ENCODE results near the gene CNTLN. TPM values are rescaled to one million over a fixed set of nuclear protein-coding genes. Genes with fewer than 3 reads are reported as not detected.
"Not testable (repeated sequence)": the region's sequence is repeated elsewhere in the genome, so short reads cannot be mapped to it uniquely, and the experiment has no call there.

The CNTLN gene
- total RNA-seq, 2 donors from 2014 or later = 2.3 to 2.9 TPM

- ATAC-seq (no peak), DNase-seq (ENCODE audit: low spot score) (no peak)
- H3K4me1 Mint-ChIP-seq (ENCODE audit: low read depth in 2 of 2) = no peaks in the 10 kb centered on the region
- H3K4me3 Mint-ChIP-seq = no peak overlapping the region
- no peak overlapping the region for H3K27ac Mint-ChIP-seq
- H3K36me3 Mint-ChIP-seq = peaks cover 18% of the 10 kb centered on the region
- H3K27me3 Mint-ChIP-seq = no peaks in the 10 kb centered on the region
- peaks cover 22% of the 10 kb centered on the region for H3K9me3 Mint-ChIP-seq
Measured at GRCh38 chr9:17293685-17294084, 158.8 kb downstream of the CNTLN start.

- ATAC-seq (no peak), DNase-seq (ENCODE audit: low spot score) (no peak)
- Mint-ChIP-seq H3K4me3 (no peak overlapping the region), H3K27ac (no peak overlapping the region), H3K27me3 (no peaks in the 10 kb centered on the region), H3K4me1 (ENCODE audit: low read depth in 2 of 2) (no peaks in the 10 kb centered on the region), H3K9me3 (peaks cover 22% of the 10 kb centered on the region), H3K36me3 (peaks cover 18% of the 10 kb centered on the region)
Measured at GRCh38 chr9:17294822-17295624, 160.2 kb downstream of the CNTLN start.

DNA sequence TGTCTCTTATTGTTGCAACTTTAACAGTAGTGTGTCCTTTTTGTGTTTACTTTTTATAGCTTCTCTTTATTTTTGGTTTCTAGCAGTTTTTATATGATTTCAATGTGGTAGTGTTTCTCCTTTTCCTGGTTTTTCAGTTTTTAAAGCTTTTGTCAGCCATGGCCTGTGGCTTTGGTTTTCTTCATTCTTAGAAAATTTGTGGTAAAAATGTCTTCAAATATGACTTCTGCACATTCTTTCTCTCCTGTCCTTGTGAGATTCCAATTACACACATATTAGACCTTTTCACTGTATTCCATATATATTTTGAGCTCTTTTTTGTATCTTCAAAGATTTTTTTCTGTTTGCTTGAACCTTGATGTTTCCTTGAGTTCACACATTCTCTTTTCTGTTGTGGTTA, 180.5 kb downstream of the CNTLN start:
- H3K4me1 Mint-ChIP-seq (ENCODE audit: low read depth in 2 of 2) = no peaks in the 10 kb centered on the region

GRCh38 chr9:17318821-17319320, 184.0 kb downstream of the CNTLN start:
- no peaks in the 10 kb centered on the region for H3K27me3 Mint-ChIP-seq

More for the DNA sequence above, 180.5 kb downstream of the CNTLN start:
- ATAC-seq (no peak), DNase-seq (ENCODE audit: low spot score) (no peak)
- H3K9me3 Mint-ChIP-seq = peaks cover 6% of the 10 kb centered on the region
- no peaks in the 10 kb centered on the region for H3K36me3 Mint-ChIP-seq
- no peak overlapping the region for H3K27ac Mint-ChIP-seq
- H3K27me3 Mint-ChIP-seq = no peaks in the 10 kb centered on the region
- no peak overlapping the region for H3K4me3 Mint-ChIP-seq

DNA sequence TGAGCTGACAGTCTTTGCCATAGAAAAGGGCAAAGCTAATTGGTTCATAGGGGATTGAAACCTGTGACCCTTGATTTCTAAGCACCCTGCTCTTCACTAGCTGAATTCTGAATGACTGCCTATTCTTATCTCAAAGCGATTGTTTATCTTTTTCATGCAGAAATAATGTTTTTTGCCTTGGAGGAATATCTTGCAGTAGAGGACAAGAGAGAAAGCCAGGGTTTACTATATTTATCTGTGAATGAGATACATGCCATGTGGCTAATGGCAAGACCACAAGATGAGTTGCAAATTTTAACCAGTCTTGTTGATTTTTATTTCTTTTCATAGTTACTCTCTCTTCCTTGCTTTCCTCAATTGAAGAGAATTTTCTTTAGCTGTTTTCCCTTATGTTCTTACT, 185.0 kb downstream of the CNTLN start:
- Mint-ChIP-seq H3K27me3 (no peaks in the 10 kb centered on the region), H3K4me3 (no peak overlapping the region), H3K27ac (no peak overlapping the region), H3K4me1 (ENCODE audit: low read depth in 2 of 2) (no peaks in the 10 kb centered on the region), H3K36me3 (no peaks in the 10 kb centered on the region), H3K9me3 (no peaks in the 10 kb centered on the region)
- DNase-seq (ENCODE audit: low spot score) (no peak), ATAC-seq (no peak)

More at GRCh38 chr9:17318821-17319320, 184.0 kb downstream of the CNTLN start:
- no peaks in the 10 kb centered on the region for H3K36me3 Mint-ChIP-seq
- no peak for ATAC-seq
- no peak for DNase-seq (ENCODE audit: low spot score)
- H3K27ac Mint-ChIP-seq = no peak overlapping the region
- no peaks in the 10 kb centered on the region for H3K9me3 Mint-ChIP-seq
- H3K4me1 Mint-ChIP-seq (ENCODE audit: low read depth in 2 of 2) = no peaks in the 10 kb centered on the region
- no peak overlapping the region for H3K4me3 Mint-ChIP-seq

- H3K4me3 Mint-ChIP-seq = no peak overlapping the region
- H3K36me3 Mint-ChIP-seq = no peaks in the 10 kb centered on the region
- H3K27me3 Mint-ChIP-seq = no peaks in the 10 kb centered on the region
- ATAC-seq (no peak), DNase-seq (ENCODE audit: low spot score) (no peak)
- no peak overlapping the region for H3K27ac Mint-ChIP-seq
- no peaks in the 10 kb centered on the region for H3K4me1 Mint-ChIP-seq (ENCODE audit: low read depth in 2 of 2)
- H3K9me3 Mint-ChIP-seq = no peaks in the 10 kb centered on the region
Measured at GRCh38 chr9:17322882-17323864, 188.3 kb downstream of the CNTLN start.

GRCh38 chr9:17328331-17328730, 193.5 kb downstream of the CNTLN start:
- H3K9me3 Mint-ChIP-seq = no peaks in the 10 kb centered on the region
- no peak for ATAC-seq

DNA sequence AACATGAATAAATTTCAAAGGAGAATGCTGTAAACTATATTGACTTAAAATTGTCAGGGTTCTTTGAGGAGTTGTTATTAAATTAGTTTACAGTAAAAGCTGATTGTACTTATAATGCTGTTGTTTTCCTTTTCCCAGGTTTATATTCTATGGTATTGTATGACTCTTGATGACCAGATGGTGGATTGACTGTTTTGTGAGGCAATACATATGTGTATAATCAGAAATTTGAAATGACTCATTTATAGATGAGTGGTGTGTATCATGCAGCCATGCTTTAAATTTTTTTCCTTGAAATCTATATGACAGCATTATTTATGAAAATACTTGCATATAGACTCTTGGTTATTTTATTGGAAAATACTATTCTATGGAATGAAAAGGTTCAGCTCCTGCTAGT, 195.3 kb downstream of the CNTLN start:
- no peak overlapping the region for H3K4me3 Mint-ChIP-seq
- no peaks in the 10 kb centered on the region for H3K9me3 Mint-ChIP-seq
- H3K4me1 Mint-ChIP-seq (ENCODE audit: low read depth in 2 of 2) = no peaks in the 10 kb centered on the region
- no peak overlapping the region for H3K27ac Mint-ChIP-seq
- H3K27me3 Mint-ChIP-seq = no peaks in the 10 kb centered on the region
- DNase-seq (ENCODE audit: low spot score) = no peak
- ATAC-seq = no peak
- H3K36me3 Mint-ChIP-seq = no peaks in the 10 kb centered on the region

More at GRCh38 chr9:17328331-17328730, 193.5 kb downstream of the CNTLN start:
- no peaks in the 10 kb centered on the region for H3K27me3 Mint-ChIP-seq
- no peaks in the 10 kb centered on the region for H3K36me3 Mint-ChIP-seq
- no peak overlapping the region for H3K27ac Mint-ChIP-seq
- no peaks in the 10 kb centered on the region for H3K4me1 Mint-ChIP-seq (ENCODE audit: low read depth in 2 of 2)
- no peak for DNase-seq (ENCODE audit: low spot score)
- H3K4me3 Mint-ChIP-seq = no peak overlapping the region

GRCh38 chr9:17332115-17332514, 197.3 kb downstream of the CNTLN start:
- no peaks in the 10 kb centered on the region for H3K9me3 Mint-ChIP-seq
- ATAC-seq (no peak), DNase-seq (ENCODE audit: low spot score) (no peak)
- H3K27ac Mint-ChIP-seq = no peak overlapping the region
- no peaks in the 10 kb centered on the region for H3K27me3 Mint-ChIP-seq
- H3K4me3 Mint-ChIP-seq = no peak overlapping the region
- H3K36me3 Mint-ChIP-seq = no peaks in the 10 kb centered on the region
- no peaks in the 10 kb centered on the region for H3K4me1 Mint-ChIP-seq (ENCODE audit: low read depth in 2 of 2)

DNA sequence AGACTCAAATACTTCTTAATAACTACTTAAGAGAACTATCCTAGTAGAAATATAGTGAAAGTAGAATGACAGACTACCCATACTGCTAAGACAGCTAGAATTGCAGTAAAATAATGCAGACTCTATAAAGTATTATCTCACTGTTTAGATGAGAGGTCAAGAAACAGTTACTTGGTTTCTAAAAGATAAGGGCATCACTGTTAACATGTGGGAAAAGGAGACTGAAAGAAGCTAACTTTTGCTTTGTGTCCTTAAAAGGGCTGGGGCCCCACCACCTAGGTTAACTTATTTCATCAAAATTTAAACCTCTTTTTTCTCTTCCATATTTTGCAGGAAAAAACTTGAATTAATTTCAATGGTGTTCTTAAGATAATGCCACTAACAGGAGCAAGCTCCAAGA, 204.3 kb downstream of the CNTLN start:
- H3K27ac Mint-ChIP-seq = no peak overlapping the region
- no peaks in the 10 kb centered on the region for H3K4me1 Mint-ChIP-seq (ENCODE audit: low read depth in 2 of 2)
- no peak overlapping the region for H3K4me3 Mint-ChIP-seq
- no peak for DNase-seq (ENCODE audit: low spot score)
- no peaks in the 10 kb centered on the region for H3K27me3 Mint-ChIP-seq
- H3K9me3 Mint-ChIP-seq = peaks cover 3% of the 10 kb centered on the region
- no peak for ATAC-seq
- H3K36me3 Mint-ChIP-seq = no peaks in the 10 kb centered on the region

GRCh38 chr9:17342696-17343095, 207.9 kb downstream of the CNTLN start:
- Mint-ChIP-seq H3K9me3 (peaks cover 3% of the 10 kb centered on the region), H3K27me3 (no peaks in the 10 kb centered on the region), H3K4me1 (ENCODE audit: low read depth in 2 of 2) (no peaks in the 10 kb centered on the region), H3K4me3 (no peak overlapping the region), H3K36me3 (no peaks in the 10 kb centered on the region), H3K27ac (no peak overlapping the region)
- DNase-seq (ENCODE audit: low spot score) = no peak
- ATAC-seq = no peak

DNA sequence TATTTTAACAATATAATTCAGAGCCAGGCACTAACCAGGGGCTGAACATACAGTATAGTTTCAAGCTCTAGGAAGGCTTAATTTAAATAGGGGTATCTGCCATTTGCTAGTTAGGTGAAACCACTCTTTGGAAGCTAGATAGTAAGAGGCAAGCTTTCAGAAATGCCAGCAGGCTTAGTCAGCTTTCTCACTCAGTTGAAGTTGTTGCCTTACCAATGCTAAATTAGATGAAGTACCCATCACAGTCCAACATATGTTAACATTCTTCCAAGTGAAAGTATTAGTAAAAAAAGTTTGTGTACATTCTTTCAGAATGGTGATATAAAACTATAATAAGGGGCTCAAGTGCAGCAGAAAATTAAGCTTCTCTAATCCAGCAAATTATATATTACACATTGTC, 215.0 kb downstream of the CNTLN start:
- no peaks in the 10 kb centered on the region for H3K4me1 Mint-ChIP-seq (ENCODE audit: low read depth in 2 of 2)

GRCh38 chr9:17354006-17354405, 219.2 kb downstream of the CNTLN start:
- not testable (repeated sequence) for H3K4me1 Mint-ChIP-seq (ENCODE audit: low read depth in 2 of 2); H3K9me3 Mint-ChIP-seq; ATAC-seq; H3K36me3 Mint-ChIP-seq; H3K4me3 Mint-ChIP-seq; DNase-seq (ENCODE audit: low spot score); H3K27ac Mint-ChIP-seq; H3K27me3 Mint-ChIP-seq

More for the DNA sequence above, 215.0 kb downstream of the CNTLN start:
- no peak overlapping the region for H3K27ac Mint-ChIP-seq
- no peak for DNase-seq (ENCODE audit: low spot score)
- no peak for ATAC-seq
- no peaks in the 10 kb centered on the region for H3K27me3 Mint-ChIP-seq
- peaks cover 3% of the 10 kb centered on the region for H3K9me3 Mint-ChIP-seq
- no peaks in the 10 kb centered on the region for H3K36me3 Mint-ChIP-seq
- no peak overlapping the region for H3K4me3 Mint-ChIP-seq

DNA sequence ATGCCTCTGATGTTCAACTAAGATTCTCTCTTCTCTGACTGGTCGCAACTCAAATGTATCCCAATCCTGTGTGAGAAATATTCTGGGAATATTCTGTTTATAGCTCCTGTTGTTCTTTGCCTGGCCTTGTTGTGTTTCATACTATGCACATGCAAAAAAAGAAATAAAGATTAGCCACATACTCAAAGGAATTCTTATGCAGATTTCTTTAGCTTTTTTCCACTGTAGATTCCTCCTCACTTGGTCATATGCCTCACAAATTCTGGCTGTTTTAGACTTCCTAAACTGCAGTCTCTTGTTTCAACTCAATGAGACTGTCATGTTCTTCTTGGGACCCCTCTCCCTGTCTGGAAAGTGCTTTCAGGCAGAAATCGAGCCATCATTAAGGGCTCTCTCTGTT, 226.5 kb downstream of the CNTLN start:
- peaks cover 15% of the 10 kb centered on the region for H3K9me3 Mint-ChIP-seq
- H3K27ac Mint-ChIP-seq = no peak overlapping the region
- DNase-seq (ENCODE audit: low spot score) (no peak), ATAC-seq (no peak)
- no peak overlapping the region for H3K4me3 Mint-ChIP-seq
- no peaks in the 10 kb centered on the region for H3K27me3 Mint-ChIP-seq
- no peaks in the 10 kb centered on the region for H3K36me3 Mint-ChIP-seq
- no peaks in the 10 kb centered on the region for H3K4me1 Mint-ChIP-seq (ENCODE audit: low read depth in 2 of 2)
